ENCODE results near the gene B4GALNT2.
"Not testable (repeated sequence)": the region's sequence is repeated elsewhere in the genome, so short reads cannot be mapped to it uniquely, and the experiment has no call there.

The B4GALNT2 gene

GRCh38 chr17:49121696-49122292, 10.8 kb upstream of the B4GALNT2 start:
- DNase-seq = no peak

GRCh38 chr17:49122566-49122965, 10.0 kb upstream of the B4GALNT2 start:
- no peak for DNase-seq

- DNase-seq = no peak
These were observed 9.5 kb upstream of the B4GALNT2 start for GRCh38 chr17:49123061-49123460.

GRCh38 chr17:49125449-49125848, 7.1 kb upstream of the B4GALNT2 start:
- no peak for DNase-seq

GRCh38 chr17:49126183-49126859, 6.2 kb upstream of the B4GALNT2 start:
- not testable (repeated sequence) for DNase-seq

- not testable (repeated sequence) for DNase-seq
These were observed 3.1 kb upstream of the B4GALNT2 start for GRCh38 chr17:49129359-49129950.

- no peak for DNase-seq
These were observed 1.7 kb upstream of the B4GALNT2 start for GRCh38 chr17:49130891-49131290.

- DNase-seq = no peak
These were observed 261 bp upstream of the B4GALNT2 start for GRCh38 chr17:49132317-49132698.

GRCh38 chr17:49136335-49136734, 3.8 kb downstream of the B4GALNT2 start:
- no peak for DNase-seq

GRCh38 chr17:49145654-49146053, 13.1 kb downstream of the B4GALNT2 start:
- not testable (repeated sequence) for DNase-seq

- no peak for DNase-seq
These were observed 14.2 kb downstream of the B4GALNT2 start for GRCh38 chr17:49146620-49147306.

- no peak for DNase-seq
These were observed 15.6 kb downstream of the B4GALNT2 start for GRCh38 chr17:49148171-49148570.

GRCh38 chr17:49151996-49152395, 19.4 kb downstream of the B4GALNT2 start:
- DNase-seq = no peak

GRCh38 chr17:49156256-49156655, 23.7 kb downstream of the B4GALNT2 start:
- DNase-seq = no peak

- DNase-seq = no peak
These were observed 25.2 kb downstream of the B4GALNT2 start for GRCh38 chr17:49157784-49158183.

- DNase-seq = no peak
These were observed 30.3 kb downstream of the B4GALNT2 start for GRCh38 chr17:49162866-49163265.

- no peak for DNase-seq
These were observed 32.6 kb downstream of the B4GALNT2 start for GRCh38 chr17:49165143-49165542.

GRCh38 chr17:49168706-49169105, 36.1 kb downstream of the B4GALNT2 start:
- no peak for DNase-seq

- DNase-seq = no peak
These were observed 37.6 kb downstream of the B4GALNT2 start for GRCh38 chr17:49170216-49170615.

GRCh38 chr17:49170711-49171110, 38.1 kb downstream of the B4GALNT2 start:
- not testable (repeated sequence) for DNase-seq

GRCh38 chr17:49175978-49176377, 43.4 kb downstream of the B4GALNT2 start:
- DNase-seq = not testable (repeated sequence)

GRCh38 chr17:49180303-49180702, 47.7 kb downstream of the B4GALNT2 start:
- peak; percentile 62 to 69 for DNase-seq

GRCh38 chr17:49180998-49181635, 48.5 kb downstream of the B4GALNT2 start:
- no peak for DNase-seq
